Testis (tissue), 3 donors: Measurements from ENCODE around the gene VWA2. TPM values are rescaled to one million over a fixed set of nuclear protein-coding genes. Genes with fewer than 3 reads are reported as not detected.

Experiments used
- DNase-seq: peaks from one replicate; pipeline ENCODE4 v3.0.0-alpha.2; 2019
- H3K27ac ChIP-seq, 2 donors: fragments of 200-600 bp; sonication (generic); one replicate each; pipeline ENCODE4 v1.5.1; 2019
- H3K27me3 ChIP-seq: fragments of 200-600 bp; sonication (generic); one replicate; pipeline ENCODE4 v1.5.1; 2019
- H3K36me3 ChIP-seq: fragments of 200-600 bp; sonication (generic); one replicate; pipeline ENCODE4 v1.5.1; 2017; ENCODE audit warnings: low read depth; ENCODE audit errors: missing control alignments
- H3K4me1 ChIP-seq: fragments of 200-600 bp; sonication (generic); one replicate; pipeline ENCODE4 v1.5.1; 2019
- H3K4me3 ChIP-seq, 2 donors: fragments of 200-600 bp; sonication (generic); one replicate each; pipeline ENCODE4 v1.5.1; 2017 to 2019
- H3K9me3 ChIP-seq: fragments of 200-600 bp; sonication (generic); one replicate; pipeline ENCODE4 v1.5.1; 2017
- POLR2A ChIP-seq: fragments of 450-650 bp; IDR thresholded peaks from one replicate; pipeline ENCODE4 v1.6.1; 2017; ENCODE audit warnings: antibody characterized with exemption, mild to moderate bottlenecking, moderate library complexity
- WGBS, 2 donors: methylation state at CpG; one replicate each; pipeline ENCODE4 v1.1.5; 2018; 5-methylcytosine and 5-hydroxymethylcytosine counted together
- intact Hi-C: fragments of 100-400 bp; cut with DNase I; formaldehyde crosslinking; loops from one replicate; pipeline ENCODE4 v1.15.1; 2023; ENCODE audit warnings: low total_unique reads
- polyA plus RNA-seq: library from polyadenylated mRNA; stranded (reverse); fragments of 350-450 nt; fragmentation: Illumina TruSeq; extraction: RNeasy Lipid Tissue Mini Kit (QIAGEN cat#74804); gene quantifications from one replicate; pipeline ENCODE4 v1.2.3, GENCODE V29; 2014; ENCODE audit warnings: low read depth, low replicate concordance; ENCODE audit not compliant: insufficient read depth
- total RNA-seq, 2 donors: library from RNA; depleted of rRNA; stranded (reverse); fragments of >200 nt; gene quantifications; one replicate each; pipeline ENCODE4 v1.2.3, GENCODE V29; 2016
- TF ChIP-seq, protein P1 (sequence below), 3 experiments: fragments of 450-650 bp in 2 of 3; fragments of 200-600 bp in 1 of 3; sonication (generic) in 1 of 3; IDR thresholded peaks; one replicate each; pipeline ENCODE4 v1.5.1; 2016 to 2019; ENCODE audit warnings: antibody characterized with exemption in 3 of 3, mild to moderate bottlenecking in 2 of 3, moderate library complexity in 1 of 3

Gene VWA2
- total and polyA plus RNA-seq, 3 donors from 2014 or later = 2.4 to 2.6 (median 2.4) TPM

DNA sequence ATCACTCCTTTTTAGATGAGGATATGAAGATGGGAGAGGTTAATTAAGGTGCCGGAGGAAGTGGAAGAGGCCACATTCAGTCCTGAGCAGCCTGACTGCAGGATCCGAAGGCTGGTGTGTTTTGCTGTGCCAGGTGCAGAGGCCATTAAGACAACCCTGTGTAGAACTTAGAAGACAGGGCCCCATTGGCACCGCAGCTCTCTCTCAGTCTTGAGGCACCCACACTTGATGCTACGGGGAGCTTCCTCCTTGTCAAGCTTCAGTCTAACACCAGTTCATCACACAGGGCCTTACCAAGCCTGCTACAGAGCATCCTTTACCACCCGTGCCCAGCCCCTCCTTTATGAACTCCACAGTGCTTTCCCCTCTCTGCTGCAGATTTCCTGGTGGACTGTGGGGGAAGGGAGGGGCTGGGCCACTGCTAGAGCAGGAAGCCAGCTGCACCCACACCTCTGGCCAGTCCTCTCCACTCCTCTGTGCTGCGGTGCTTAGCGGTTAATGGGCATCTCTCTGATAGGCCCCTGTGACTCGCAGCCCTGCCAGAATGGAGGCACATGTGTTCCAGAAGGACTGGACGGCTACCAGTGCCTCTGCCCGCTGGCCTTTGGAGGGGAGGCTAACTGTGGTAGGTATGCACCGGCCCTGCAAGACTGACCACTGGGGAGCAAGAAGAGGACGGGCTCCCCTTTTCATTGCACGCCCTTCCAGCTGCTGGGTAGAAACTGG lies 45.5 kb downstream of the VWA2 start:
- Histone ChIP-seq H3K27ac (no peak overlapping the region), H3K36me3 (no peaks in the 10 kb centered on the region), H3K4me1 (no peaks in the 10 kb centered on the region), H3K4me3 (no peak overlapping the region), H3K9me3 (no peaks in the 10 kb centered on the region), H3K27me3 (no peaks in the 10 kb centered on the region)
- WGBS, 2 donors = 83 to 100% methylated on average over 6 to 12 of the region's 13 CpGs
- TF ChIP-seq, protein P1, sequence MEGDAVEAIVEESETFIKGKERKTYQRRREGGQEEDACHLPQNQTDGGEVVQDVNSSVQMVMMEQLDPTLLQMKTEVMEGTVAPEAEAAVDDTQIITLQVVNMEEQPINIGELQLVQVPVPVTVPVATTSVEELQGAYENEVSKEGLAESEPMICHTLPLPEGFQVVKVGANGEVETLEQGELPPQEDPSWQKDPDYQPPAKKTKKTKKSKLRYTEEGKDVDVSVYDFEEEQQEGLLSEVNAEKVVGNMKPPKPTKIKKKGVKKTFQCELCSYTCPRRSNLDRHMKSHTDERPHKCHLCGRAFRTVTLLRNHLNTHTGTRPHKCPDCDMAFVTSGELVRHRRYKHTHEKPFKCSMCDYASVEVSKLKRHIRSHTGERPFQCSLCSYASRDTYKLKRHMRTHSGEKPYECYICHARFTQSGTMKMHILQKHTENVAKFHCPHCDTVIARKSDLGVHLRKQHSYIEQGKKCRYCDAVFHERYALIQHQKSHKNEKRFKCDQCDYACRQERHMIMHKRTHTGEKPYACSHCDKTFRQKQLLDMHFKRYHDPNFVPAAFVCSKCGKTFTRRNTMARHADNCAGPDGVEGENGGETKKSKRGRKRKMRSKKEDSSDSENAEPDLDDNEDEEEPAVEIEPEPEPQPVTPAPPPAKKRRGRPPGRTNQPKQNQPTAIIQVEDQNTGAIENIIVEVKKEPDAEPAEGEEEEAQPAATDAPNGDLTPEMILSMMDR (IDR thresholded peaks at IDR 0.05) = no peak
- no peak for TF ChIP-seq POLR2A
- intact Hi-C loops = no loop called here
- no peak for DNase-seq

GRCh38 chr10:114285961-114286441 lies 46.9 kb downstream of the VWA2 start:
- no peak for DNase-seq
- TF ChIP-seq, protein P1 (IDR thresholded peaks at IDR 0.05) = no peak
- TF ChIP-seq POLR2A = no peak
- intact Hi-C loops = no loop called here
- no peaks in the 10 kb centered on the region for H3K4me1 ChIP-seq
- 91 to 93% methylated on average over 23 to 31 of the region's 31 CpGs for WGBS, 2 donors
- H3K27ac ChIP-seq = no peak overlapping the region
- H3K9me3 ChIP-seq = no peaks in the 10 kb centered on the region
- no peaks in the 10 kb centered on the region for H3K36me3 ChIP-seq
- H3K27me3 ChIP-seq = no peaks in the 10 kb centered on the region
- no peak overlapping the region for H3K4me3 ChIP-seq

DNA sequence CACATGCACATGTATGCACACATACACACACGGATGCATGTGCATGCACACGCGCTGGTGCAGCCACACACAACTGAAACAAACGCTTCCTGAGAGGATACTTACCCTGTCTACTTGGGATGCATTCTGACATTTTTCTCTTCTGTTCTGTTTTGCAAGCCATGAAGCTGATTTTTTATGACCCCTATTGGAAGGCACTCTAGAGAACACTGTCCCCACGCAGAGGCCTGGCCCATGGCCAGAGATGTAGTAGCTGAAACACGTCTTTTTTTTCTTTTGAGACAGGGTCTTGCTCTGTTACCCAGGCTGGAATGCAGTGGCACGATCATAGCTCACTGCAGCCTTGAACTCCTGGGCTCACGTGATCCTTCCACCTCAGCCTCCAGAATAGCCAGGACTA lies 47.9 kb downstream of the VWA2 start:
- intact Hi-C loops = no loop called here
- DNase-seq = no peak
- Histone ChIP-seq H3K4me1 (no peaks in the 10 kb centered on the region), H3K27ac (no peak overlapping the region), H3K9me3 (no peaks in the 10 kb centered on the region), H3K4me3 (no peak overlapping the region), H3K27me3 (no peaks in the 10 kb centered on the region), H3K36me3 (no peaks in the 10 kb centered on the region)
- no peak for TF ChIP-seq POLR2A
- TF ChIP-seq, protein P1 (IDR thresholded peaks at IDR 0.05) = no peak
- WGBS, 2 donors = 53 to 57% methylated on average over 8 of the region's 8 CpGs

- H3K4me1 ChIP-seq = no peaks in the 10 kb centered on the region
- H3K9me3 ChIP-seq = no peaks in the 10 kb centered on the region
- H3K4me3 ChIP-seq = no peak overlapping the region
- WGBS, 2 donors = 48 to 87% methylated on average over 4 to 11 of the region's 11 CpGs
- intact Hi-C loops = no loop called here
- no peak for DNase-seq
- no peak overlapping the region for H3K27ac ChIP-seq
- H3K27me3 ChIP-seq = no peaks in the 10 kb centered on the region
- no peak for TF ChIP-seq POLR2A
- no peaks in the 10 kb centered on the region for H3K36me3 ChIP-seq
These were observed 49.5 kb downstream of the VWA2 start for GRCh38 chr10:114288424-114289095.

DNA sequence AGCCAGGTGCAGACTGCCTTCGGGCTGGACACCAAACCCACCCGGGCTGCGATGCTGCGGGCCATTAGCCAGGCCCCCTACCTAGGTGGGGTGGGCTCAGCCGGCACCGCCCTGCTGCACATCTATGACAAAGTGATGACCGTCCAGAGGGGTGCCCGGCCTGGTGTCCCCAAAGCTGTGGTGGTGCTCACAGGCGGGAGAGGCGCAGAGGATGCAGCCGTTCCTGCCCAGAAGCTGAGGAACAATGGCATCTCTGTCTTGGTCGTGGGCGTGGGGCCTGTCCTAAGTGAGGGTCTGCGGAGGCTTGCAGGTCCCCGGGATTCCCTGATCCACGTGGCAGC lies 50.0 kb downstream of the VWA2 start:
- Histone ChIP-seq H3K4me3 (no peak overlapping the region), H3K9me3 (no peaks in the 10 kb centered on the region), H3K27ac (no peak overlapping the region), H3K4me1 (no peaks in the 10 kb centered on the region), H3K36me3 (no peaks in the 10 kb centered on the region), H3K27me3 (no peaks in the 10 kb centered on the region)
- TF ChIP-seq, protein P1 (IDR thresholded peaks at IDR 0.05) = no peak
- no peak for TF ChIP-seq POLR2A
- WGBS, 2 donors = 90 to 95% methylated on average over 8 to 16 of the region's 16 CpGs
- intact Hi-C loops = no loop called here
- no peak for DNase-seq
